IMR-90 (cell line): Measurements from ENCODE around the gene B3GNT9. TPM values are rescaled to one million over a fixed set of nuclear protein-coding genes. Genes with fewer than 3 reads are reported as not detected.

Experiments
- ATAC-seq: fragments of 200-7000 bp; cut with Tn5 transposase; 2 replicates; pipeline ENCODE4 v1.9.1; 2020; ENCODE audit warnings: low read depth, mild to moderate bottlenecking, moderate library complexity
- BruUV-seq: library from RNA; stranded (reverse); fragments of 400-500 nt; replicated peaks from 2 replicates; lab custom pipeline; 2021; lab: Mats Ljungman, UMichigan
- CTCF ChIA-PET: fragments of 300-600 bp; formaldehyde crosslinking; extraction: SDS; loops from one replicate; lab custom pipeline; 2021; ENCODE audit warnings: antibody characterized with exemption; lab: Yijun Ruan, JAX
- POLR2A ChIA-PET: fragments of 300-600 bp; sonication (Branson Sonifier 250); formaldehyde crosslinking; loops from one replicate; lab custom pipeline; 2022; ENCODE audit warnings: antibody characterized with exemption; ENCODE audit not compliant: unreplicated experiment; lab: Charles Lee
- DNase-seq: peaks from one replicate; pipeline ENCODE4 v3.0.0; 2013
- H2AFZ ChIP-seq: replicated peaks from 2 replicates; pipeline ENCODE3; 2013; ENCODE audit warnings: low read length, mild to moderate bottlenecking; ENCODE audit not compliant: poor library complexity
- H2AK5ac ChIP-seq: 2 replicates; pipeline ENCODE4 v1.6.1; 2013; ENCODE audit warnings: low read depth, low read length, inconsistent platforms
- H2AK9ac ChIP-seq: replicated peaks from 2 replicates; pipeline ENCODE3; 2013; ENCODE audit warnings: mild to moderate bottlenecking, low read depth, low read length, moderate library complexity; ENCODE audit not compliant: poor library complexity
- H2BK120ac ChIP-seq: 2 replicates; pipeline ENCODE4 v1.6.1; 2013; ENCODE audit warnings: low read depth, low read length, inconsistent platforms
- H2BK15ac ChIP-seq: 3 replicates; pipeline ENCODE4 v1.6.1; 2013; ENCODE audit warnings: low read depth, low read length, inconsistent platforms
- H2BK20ac ChIP-seq: 2 replicates; pipeline ENCODE4 v1.6.1; 2013; ENCODE audit warnings: low read depth, mild to moderate bottlenecking, inconsistent platforms, low read length, moderate library complexity
- H2BK5ac ChIP-seq: 2 replicates; pipeline ENCODE4 v1.6.1; 2013; ENCODE audit warnings: mild to moderate bottlenecking, low read depth, low read length, inconsistent platforms; ENCODE audit not compliant: poor library complexity, severe bottlenecking
- H3K14ac ChIP-seq: replicated peaks from 2 replicates; pipeline ENCODE4 v1.6.1; 2013; ENCODE audit warnings: low read depth, low read length, inconsistent platforms
- H3K18ac ChIP-seq: 2 replicates; pipeline ENCODE4 v1.6.1; 2013; ENCODE audit warnings: low read depth, low read length, control low read depth
- H3K23ac ChIP-seq: 2 replicates; pipeline ENCODE4 v1.6.1; 2013; ENCODE audit warnings: low read depth, low read length, inconsistent platforms
- H3K27ac ChIP-seq: 2 replicates; pipeline ENCODE4 v1.5.1; 2013; ENCODE audit warnings: mild to moderate bottlenecking, control low read depth, low read length; ENCODE audit not compliant: insufficient read depth
- H3K27me3 ChIP-seq: 2 replicates; pipeline ENCODE4 v1.6.1; 2013; ENCODE audit warnings: low read length; ENCODE audit not compliant: control insufficient read depth, insufficient read depth
- H3K36me3 ChIP-seq: 2 replicates; pipeline ENCODE4 v1.6.1; 2013; ENCODE audit warnings: low read length, mixed read lengths; ENCODE audit not compliant: control insufficient read depth, insufficient read depth
- H3K4ac ChIP-seq: 2 replicates; pipeline ENCODE4 v1.6.1; 2013; ENCODE audit warnings: low read depth, low read length, inconsistent platforms
- H3K4me1 ChIP-seq: 2 replicates; pipeline ENCODE4 v1.6.1; 2013; ENCODE audit warnings: low read length, mixed read lengths; ENCODE audit not compliant: control insufficient read depth, insufficient read depth
- H3K4me2 ChIP-seq: 2 replicates; pipeline ENCODE4 v1.6.1; 2013; ENCODE audit warnings: low read depth, mild to moderate bottlenecking, control low read depth, low read length, moderate library complexity
- H3K4me3 ChIP-seq: 2 replicates; pipeline ENCODE4 v1.5.1; 2013; ENCODE audit warnings: low read depth, mild to moderate bottlenecking, control low read depth, low read length, moderate library complexity; ENCODE audit not compliant: insufficient read depth
- H3K56ac ChIP-seq: 2 replicates; pipeline ENCODE4 v1.6.1; 2013; ENCODE audit warnings: low read length, inconsistent platforms; ENCODE audit not compliant: insufficient read depth; ENCODE audit errors: extremely low read depth
- H3K79me1 ChIP-seq, 2 experiments: 2 replicates each; pipeline ENCODE4 v1.6.1; 2013; ENCODE audit warnings: low read length in 2 of 2, inconsistent platforms in 1 of 2, low read depth in 1 of 2
- H3K9ac ChIP-seq: 2 replicates; pipeline ENCODE4 v1.6.1; 2013; ENCODE audit warnings: low read depth, low read length, control low read depth
- H3K9me1 ChIP-seq: 2 replicates; pipeline ENCODE4 v1.6.1; 2013; ENCODE audit warnings: low read length, inconsistent platforms; ENCODE audit not compliant: insufficient read depth
- H3K9me3 ChIP-seq: 2 replicates; pipeline ENCODE4 v1.6.1; 2013; ENCODE audit warnings: low read length; ENCODE audit not compliant: control insufficient read depth, insufficient read depth
- H4K20me1 ChIP-seq: 2 replicates; pipeline ENCODE4 v1.6.1; 2013; ENCODE audit warnings: low read length, inconsistent platforms; ENCODE audit not compliant: insufficient read depth
- H4K5ac ChIP-seq: 2 replicates; pipeline ENCODE4 v1.6.1; 2013; ENCODE audit warnings: mild to moderate bottlenecking, low read depth, low read length, control low read depth
- H4K8ac ChIP-seq, 2 experiments: 2 replicates each; pipeline ENCODE4 v1.6.1; 2013; ENCODE audit warnings: low read depth in 2 of 2, low read length in 2 of 2, control low read depth in 1 of 2, inconsistent platforms in 1 of 2
- H4K91ac ChIP-seq: 2 replicates; pipeline ENCODE4 v1.6.1; 2013; ENCODE audit warnings: low read depth, low read length, inconsistent platforms; ENCODE audit not compliant: insufficient read depth
- FOS ChIP-seq: fragments of 150-350 bp; IDR thresholded peaks from 2 replicates; pipeline ENCODE4 v1.6.1; 2016; ENCODE audit warnings: low read depth, low read length
- RCOR1 ChIP-seq: IDR thresholded peaks from 2 replicates; pipeline ENCODE4 v1.6.1; 2012; ENCODE audit warnings: mild to moderate bottlenecking, low read length, improper control_type of control experiment; ENCODE audit not compliant: insufficient replicate concordance
- SMC3 ChIP-seq: fragments of 150-350 bp; IDR thresholded peaks from 2 replicates; pipeline ENCODE4 v1.6.1; 2016; ENCODE audit warnings: low read depth, mild to moderate bottlenecking, antibody characterized with exemption, low read length, moderate library complexity
- WGBS, 2 experiments: methylation state at CpG; one replicate each; pipeline versions ENCODE4 v1.1.5 to v1.1.7; 2013; ENCODE audit warnings: missing lambda C conversion rate in 2 of 2; ENCODE audit not compliant: insufficient read length in 1 of 2; ENCODE audit errors: extremely low coverage in 2 of 2; 5-methylcytosine and 5-hydroxymethylcytosine counted together
- dilution Hi-C: fragments of 300-500 bp; cut with HindIII; formaldehyde crosslinking; loops from one replicate; pipeline ENCODE4 v1.14.3; 2018; ENCODE audit warnings: low sequenced_read_pairs; ENCODE audit not compliant: unreplicated experiment
- in situ Hi-C: fragments of 300-500 bp; cut with MboI; formaldehyde crosslinking; loops from 3 replicates; pipeline ENCODE4 v1.14.3; 2019; ENCODE audit warnings: low sequenced_read_pairs, inconsistent platforms, mixed read lengths
- intact Hi-C: fragments of 100-400 bp; cut with micrococcal nuclease; formaldehyde crosslinking; loops from 2 replicates; pipeline ENCODE4 v1.10.0; 2022
- polyA plus RNA-seq, 3 experiments: library from polyadenylated mRNA; depleted of rRNA; stranded (reverse); fragments of >200 nt; gene quantifications; 2 replicates each; pipeline ENCODE4 v1.2.3, GENCODE V29; 2012; ENCODE audit warnings: low replicate concordance in 1 of 3
- total RNA-seq: library from RNA; depleted of rRNA; stranded (reverse); fragments of >200 nt; gene quantifications from 2 replicates; pipeline ENCODE4 v1.2.3, GENCODE V29; 2012

The B3GNT9 gene
- total and polyA plus RNA-seq, 2 of the 4 experiments (the other 2 are of a cell fraction) = 5.0 to 12.0 TPM

DNA sequence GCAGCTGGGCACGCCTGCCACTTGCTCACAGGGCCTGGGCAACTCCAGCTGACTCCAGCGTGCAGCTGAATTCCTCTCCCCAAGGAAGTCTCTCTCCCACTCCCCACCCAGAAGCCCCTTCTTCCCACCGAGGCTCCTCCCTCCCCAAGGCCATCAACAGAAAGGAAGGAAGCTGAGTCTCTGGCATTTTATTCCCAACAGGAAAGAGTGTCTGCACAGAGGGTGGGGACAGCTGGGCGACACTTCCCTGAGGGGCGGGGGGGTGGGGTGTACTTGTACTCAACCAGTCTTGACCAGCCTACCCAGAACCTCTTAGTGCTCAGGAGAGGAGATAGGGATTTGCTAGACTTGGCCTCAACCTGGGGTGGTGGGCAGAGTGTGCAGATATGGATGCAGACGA is 39.2 kb upstream of the B3GNT9 start, which contains the start of gene EXOC3L1:
Gene EXOC3L1, minus strand, starts transcription at position 96 of the 400 bp plus-strand sequence. CDS start 460 bp downstream, outside the sequence.
- ChIA-PET CTCF (no interaction called here), POLR2A (interaction anchor here (0.6 kb wide), 1 partner anchor 305 kb away, joined by 4 read pairs; no protein-coding TSS in a partner anchor)
- Histone ChIP-seq H2AFZ (peak within 1 kb of the TSS; percentile 49), H3K27me3 (no peaks in the 10 kb centered on the region), H3K14ac (no peak within 1 kb of the TSS), H2AK9ac (peak within 1 kb of the TSS; percentile 71), H2BK20ac (no peak within 1 kb of the TSS), H3K79me1 (peaks cover 22 to 35% of the 10 kb centered on the region in 2 experiments), H3K4ac (peak within 1 kb of the TSS; percentile 40; the same call in 1 of the 2 replicates), H3K9ac (no peak within 1 kb of the TSS), H4K20me1 (peaks cover 23% of the 10 kb centered on the region), H4K5ac (no peak within 1 kb of the TSS), H3K27ac (no peak within 1 kb of the TSS), H3K4me2 (peak within 1 kb of the TSS; percentile 60; the same call in 1 of the 2 replicates), H3K18ac (no peak within 1 kb of the TSS), H2BK5ac (peak within 1 kb of the TSS; percentile 31), H3K4me1 (peaks cover 21% of the 10 kb centered on the region), H3K36me3 (peaks cover 16% of the 10 kb centered on the region), H3K9me3 (no peaks in the 10 kb centered on the region), H4K8ac (peak within 1 kb of the TSS in 1 of 2 experiments; percentile 17; a peak in 1 of 4 replicates), H3K56ac (no peak within 1 kb of the TSS), H3K9me1 (peaks cover 26% of the 10 kb centered on the region), H3K23ac (no peak within 1 kb of the TSS; the same call in 1 of the 2 replicates), H2BK120ac (no peak within 1 kb of the TSS), H4K91ac (no peak within 1 kb of the TSS), H2BK15ac (no peak within 1 kb of the TSS), H3K4me3 (no peak within 1 kb of the TSS), H2AK5ac (peak within 1 kb of the TSS; percentile 80)
- BruUV-seq = no TSS peak
- dilution Hi-C loops (no loop called here), in situ Hi-C loops (no loop called here), intact Hi-C loops (no loop called here)
- WGBS, 2 experiments = 53% methylated on average over 3 of the region's 6 CpGs; no CpG with 5 or more reads in 1 of the 2 experiments
- ATAC-seq (no peak), DNase-seq (no peak)
- TF ChIP-seq SMC3 (no peak), RCOR1 (no peak), FOS (no peak)
